Stimulated activated CD4-positive, alpha-beta T cell treated with anti-CD3 and anti-CD28 coated beads, Interleukin-2, amount 100 ng/mL, for 48 hours (primary cell): ENCODE measurements around the gene IARS1.

Experiments
- DNase-seq, 2 donors: peaks; one replicate each; pipeline ENCODE4 v3.0.0-alpha.2; 2020

Gene IARS1

GRCh38 chr9:92295240-92295790 is 1.8 kb upstream of the IARS1 start:
- no peak for DNase-seq

- DNase-seq: no peak
These were observed 790 bp upstream of the IARS1 start for GRCh38 chr9:92294297-92294676.

- no peak for DNase-seq
These were observed 482 bp downstream of the IARS1 start for GRCh38 chr9:92293075-92293354.

GRCh38 chr9:92292338-92293074 is 991 bp downstream of the IARS1 start:
- no peak for DNase-seq

- no peak for DNase-seq
These were observed 1.9 kb downstream of the IARS1 start for GRCh38 chr9:92291577-92291976.

GRCh38 chr9:92290785-92291429 is 2.6 kb downstream of the IARS1 start:
- DNase-seq: no peak

GRCh38 chr9:92289708-92290390 is 3.6 kb downstream of the IARS1 start:
- DNase-seq: no peak

- DNase-seq: no peak
These were observed 14.2 kb downstream of the IARS1 start for GRCh38 chr9:92279302-92279701.

- DNase-seq: no peak
These were observed 15.4 kb downstream of the IARS1 start for GRCh38 chr9:92278110-92278509.

GRCh38 chr9:92276331-92277032 is 17.0 kb downstream of the IARS1 start:
- no peak for DNase-seq

- no peak for DNase-seq
These were observed 18.0 kb downstream of the IARS1 start for GRCh38 chr9:92275541-92275940.

- no peak for DNase-seq
These were observed 23.0 kb downstream of the IARS1 start for GRCh38 chr9:92270511-92270910.

GRCh38 chr9:92266486-92266885 is 27.0 kb downstream of the IARS1 start:
- DNase-seq: no peak

GRCh38 chr9:92265154-92265553 is 28.3 kb downstream of the IARS1 start:
- DNase-seq: no peak

- DNase-seq: no peak
These were observed 30.4 kb downstream of the IARS1 start for GRCh38 chr9:92263131-92263530.

GRCh38 chr9:92257327-92257726 is 36.2 kb downstream of the IARS1 start:
- no peak for DNase-seq

GRCh38 chr9:92254381-92255337 is 38.8 kb downstream of the IARS1 start:
- no peak for DNase-seq

GRCh38 chr9:92253656-92254055 is 39.8 kb downstream of the IARS1 start:
- no peak for DNase-seq

- DNase-seq: no peak
These were observed 45.5 kb downstream of the IARS1 start for GRCh38 chr9:92247981-92248380.

- DNase-seq: no peak
These were observed 46.2 kb downstream of the IARS1 start for GRCh38 chr9:92247296-92247695.

- DNase-seq: no peak
These were observed 48.3 kb downstream of the IARS1 start for GRCh38 chr9:92245005-92245797.
